GM12874 (cell line): ENCODE results near the gene EPAS1.

Source experiments
- CTCF ChIP-seq: IDR thresholded peaks from 2 replicates; pipeline ENCODE4 v1.5.1; 2011; ENCODE audit warnings: low read depth, mild to moderate bottlenecking, control low read depth, low read length, moderate library complexity; ENCODE audit not compliant: insufficient read depth

Gene EPAS1

GRCh38 chr2:46392561-46393346 is 95.5 kb downstream of the EPAS1 start:
- no peak for TF ChIP-seq CTCF

- TF ChIP-seq CTCF: no peak
Measured at GRCh38 chr2:46393347-46393820, 96.2 kb downstream of the EPAS1 start.

- TF ChIP-seq CTCF: no peak
Measured at GRCh38 chr2:46393865-46394264, 96.7 kb downstream of the EPAS1 start.

GRCh38 chr2:46394649-46395510 is 97.7 kb downstream of the EPAS1 start:
- no peak for TF ChIP-seq CTCF

- TF ChIP-seq CTCF: no peak
Measured at GRCh38 chr2:46400016-46400415, 102.8 kb downstream of the EPAS1 start.

GRCh38 chr2:46402874-46403273 is 105.7 kb downstream of the EPAS1 start:
- no peak for TF ChIP-seq CTCF

GRCh38 chr2:46404181-46404759 is 107.1 kb downstream of the EPAS1 start:
- TF ChIP-seq CTCF: no peak
